Activated B cell treated with CpG ODN at 0.5 μM for 24 hours (primary cell): ENCODE measurements around the gene SQSTM1. TPM values are rescaled to one million over a fixed set of nuclear protein-coding genes. Genes with fewer than 3 reads are reported as not detected.
"Not testable (repeated sequence)": the region's sequence is repeated elsewhere in the genome, so short reads cannot be mapped to it uniquely, and the experiment has no call there.

ENCODE experiments used
- ATAC-seq: fragments of 200-7000 bp; cut with Tn5 transposase; one replicate; pipeline ENCODE4 v1.10.0; 2021; ENCODE audit warnings: low read depth, mild to moderate bottlenecking, moderate library complexity
- CTCF ChIA-PET: fragments of 350-600 bp; sonication (Branson Sonifier 250); formaldehyde crosslinking; loops from one replicate; lab custom pipeline; 2021; ENCODE audit warnings: antibody characterized with exemption; lab: Charles Lee
- POLR2A ChIA-PET: fragments of 350-600 bp; sonication (Branson Sonifier 250); formaldehyde crosslinking; loops from one replicate; lab custom pipeline; 2021; ENCODE audit warnings: antibody characterized with exemption; lab: Charles Lee
- DNase-seq: peaks from one replicate; pipeline ENCODE4 v3.0.0; 2022
- H3K27ac Mint-ChIP-seq: one replicate; pipeline ENCODE4 v1.8.0; 2020; ENCODE audit warnings: mixed read lengths
- H3K27me3 Mint-ChIP-seq: one replicate; pipeline ENCODE4 v1.8.0; 2021; ENCODE audit warnings: mixed read lengths
- H3K36me3 Mint-ChIP-seq: one replicate; pipeline ENCODE4 v1.8.0; 2021; ENCODE audit warnings: low read depth, mixed read lengths
- H3K4me1 Mint-ChIP-seq: one replicate; pipeline ENCODE4 v1.8.0; 2021; ENCODE audit warnings: mixed read lengths
- H3K4me3 Mint-ChIP-seq: one replicate; pipeline ENCODE4 v1.8.0; 2020; ENCODE audit warnings: mild to moderate bottlenecking, mixed read lengths
- H3K9me3 Mint-ChIP-seq: one replicate; pipeline ENCODE4 v1.8.0; 2020; ENCODE audit warnings: mixed read lengths
- intact Hi-C: fragments of 100-400 bp; cut with micrococcal nuclease; formaldehyde crosslinking; loops from one replicate; pipeline ENCODE4 v1.15.1; 2024
- total RNA-seq: library from RNA; stranded (reverse); gene quantifications from 2 replicates; pipeline ENCODE4 v1.2.3, GENCODE V29; 2022
- TF ChIP-seq, protein P1 (sequence below): fragments of 200-600 bp; IDR thresholded peaks from one replicate; pipeline ENCODE4 v1.8.0; 2022; ENCODE audit warnings: antibody characterized with exemption, mild to moderate bottlenecking

The SQSTM1 gene
- total RNA-seq, 1 donor from 2014 or later = 243 TPM

DNA sequence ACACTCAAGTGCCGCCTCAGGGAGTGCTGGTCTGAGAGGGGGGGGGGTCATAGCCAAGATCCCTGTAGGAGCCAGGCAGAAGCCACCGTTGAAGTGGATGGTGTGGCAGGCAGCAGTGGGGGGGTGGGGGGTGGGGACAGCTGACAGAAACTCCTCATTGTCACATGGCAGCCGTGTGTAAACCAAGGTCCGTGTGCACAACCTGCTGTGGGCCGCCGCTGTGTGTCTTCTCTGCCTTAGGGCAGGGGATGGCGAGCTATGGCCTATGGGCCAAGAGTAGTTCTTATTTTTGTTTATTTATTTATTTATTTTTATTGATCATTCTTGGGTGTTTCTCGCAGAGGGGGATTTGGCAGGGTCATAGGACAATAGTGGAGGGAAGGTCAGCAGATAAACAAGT lies 13.4 kb downstream of the SQSTM1 start:
- ATAC-seq (no peak), DNase-seq (no peak)
- peaks cover 15% of the 10 kb centered on the region for H3K4me1 Mint-ChIP-seq
- TF ChIP-seq, protein P1, sequence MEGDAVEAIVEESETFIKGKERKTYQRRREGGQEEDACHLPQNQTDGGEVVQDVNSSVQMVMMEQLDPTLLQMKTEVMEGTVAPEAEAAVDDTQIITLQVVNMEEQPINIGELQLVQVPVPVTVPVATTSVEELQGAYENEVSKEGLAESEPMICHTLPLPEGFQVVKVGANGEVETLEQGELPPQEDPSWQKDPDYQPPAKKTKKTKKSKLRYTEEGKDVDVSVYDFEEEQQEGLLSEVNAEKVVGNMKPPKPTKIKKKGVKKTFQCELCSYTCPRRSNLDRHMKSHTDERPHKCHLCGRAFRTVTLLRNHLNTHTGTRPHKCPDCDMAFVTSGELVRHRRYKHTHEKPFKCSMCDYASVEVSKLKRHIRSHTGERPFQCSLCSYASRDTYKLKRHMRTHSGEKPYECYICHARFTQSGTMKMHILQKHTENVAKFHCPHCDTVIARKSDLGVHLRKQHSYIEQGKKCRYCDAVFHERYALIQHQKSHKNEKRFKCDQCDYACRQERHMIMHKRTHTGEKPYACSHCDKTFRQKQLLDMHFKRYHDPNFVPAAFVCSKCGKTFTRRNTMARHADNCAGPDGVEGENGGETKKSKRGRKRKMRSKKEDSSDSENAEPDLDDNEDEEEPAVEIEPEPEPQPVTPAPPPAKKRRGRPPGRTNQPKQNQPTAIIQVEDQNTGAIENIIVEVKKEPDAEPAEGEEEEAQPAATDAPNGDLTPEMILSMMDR = no peak
- peaks cover 82% of the 10 kb centered on the region for H3K36me3 Mint-ChIP-seq
- ChIA-PET POLR2A (interaction anchor here (0.7 kb wide), 1 partner anchor 18 kb away, joined by 8 read pairs; no protein-coding TSS in a partner anchor), CTCF (no interaction called here)
- no peak overlapping the region for H3K4me3 Mint-ChIP-seq
- no peaks in the 10 kb centered on the region for H3K27me3 Mint-ChIP-seq
- no peak overlapping the region for H3K27ac Mint-ChIP-seq
- intact Hi-C loops = no loop called here
- H3K9me3 Mint-ChIP-seq = no peaks in the 10 kb centered on the region

DNA sequence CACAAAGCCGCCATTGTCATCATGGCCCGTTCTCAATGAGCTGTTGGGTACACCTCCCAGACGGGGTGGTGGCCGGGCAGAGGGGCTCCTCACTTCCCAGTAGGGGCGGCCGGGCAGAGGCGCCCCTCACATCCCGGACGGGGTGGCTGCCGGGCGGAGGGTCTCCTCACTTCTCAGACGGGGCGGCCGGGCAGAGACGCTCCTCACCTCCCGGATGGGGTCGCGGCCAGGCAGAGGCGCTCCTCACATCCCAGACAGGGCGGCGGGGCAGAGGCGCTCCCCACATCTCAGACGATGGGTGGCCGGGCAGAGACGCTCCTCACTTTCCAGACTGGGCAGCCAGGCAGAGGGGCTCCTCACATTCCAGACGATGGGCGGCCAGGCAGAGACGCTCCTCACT lies 14.2 kb downstream of the SQSTM1 start:
- Mint-ChIP-seq H3K4me1 (peaks cover 15% of the 10 kb centered on the region), H3K36me3 (peaks cover 79% of the 10 kb centered on the region)
- intact Hi-C loops, ATAC-seq, H3K9me3 Mint-ChIP-seq, H3K27me3 Mint-ChIP-seq, POLR2A ChIA-PET, DNase-seq, H3K4me3 Mint-ChIP-seq, H3K27ac Mint-ChIP-seq, CTCF ChIA-PET: not testable (repeated sequence)

DNA sequence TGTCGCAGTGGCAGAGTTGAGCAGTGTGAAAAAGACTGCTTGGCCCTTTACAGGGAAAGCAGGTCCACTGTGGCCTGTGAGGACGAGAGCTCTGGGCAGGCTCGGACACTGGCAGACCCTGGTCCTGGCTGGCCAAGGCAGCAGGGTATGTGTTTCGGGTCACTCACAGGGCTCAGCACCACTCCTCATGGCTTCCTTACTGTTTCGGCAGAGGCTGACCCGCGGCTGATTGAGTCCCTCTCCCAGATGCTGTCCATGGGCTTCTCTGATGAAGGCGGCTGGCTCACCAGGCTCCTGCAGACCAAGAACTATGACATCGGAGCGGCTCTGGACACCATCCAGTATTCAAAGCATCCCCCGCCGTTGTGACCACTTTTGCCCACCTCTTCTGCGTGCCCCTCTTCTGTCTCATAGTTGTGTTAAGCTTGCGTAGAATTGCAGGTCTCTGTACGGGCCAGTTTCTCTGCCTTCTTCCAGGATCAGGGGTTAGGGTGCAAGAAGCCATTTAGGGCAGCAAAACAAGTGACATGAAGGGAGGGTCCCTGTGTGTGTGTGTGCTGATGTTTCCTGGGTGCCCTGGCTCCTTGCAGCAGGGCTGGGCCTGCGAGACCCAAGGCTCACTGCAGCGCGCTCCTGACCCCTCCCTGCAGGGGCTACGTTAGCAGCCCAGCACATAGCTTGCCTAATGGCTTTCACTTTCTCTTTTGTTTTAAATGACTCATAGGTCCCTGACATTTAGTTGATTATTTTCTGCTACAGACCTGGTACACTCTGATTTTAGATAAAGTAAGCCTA lies 15.7 kb downstream of the SQSTM1 start:
- TF ChIP-seq, protein P1 = no peak
- Mint-ChIP-seq H3K9me3 (no peaks in the 10 kb centered on the region), H3K4me3 (no peak overlapping the region), H3K4me1 (peaks cover 15% of the 10 kb centered on the region), H3K27ac (peak overlapping the region; percentile 63), H3K36me3 (peaks cover 79% of the 10 kb centered on the region), H3K27me3 (no peaks in the 10 kb centered on the region)
- ChIA-PET POLR2A (interaction anchor here (0.5 to 1.9 kb wide), 9 partner anchors 9 to 1727 kb away, joined by 3 to 9 read pairs (median 4); no protein-coding TSS in a partner anchor), CTCF (interaction anchor here (0.6 to 1.3 kb wide), 3 partner anchors 21 to 213 kb away, joined by 3 read pairs; partner anchors contain the start of gene HNRNPH1)
- peak; percentile 92 for ATAC-seq
- intact Hi-C loops = loop anchor here (1.0 to 2.0 kb wide), 4 partner anchors 16 to 34 kb away; partner anchors contain the start of genes MRNIP and SQSTM1
- no peak for DNase-seq

DNA sequence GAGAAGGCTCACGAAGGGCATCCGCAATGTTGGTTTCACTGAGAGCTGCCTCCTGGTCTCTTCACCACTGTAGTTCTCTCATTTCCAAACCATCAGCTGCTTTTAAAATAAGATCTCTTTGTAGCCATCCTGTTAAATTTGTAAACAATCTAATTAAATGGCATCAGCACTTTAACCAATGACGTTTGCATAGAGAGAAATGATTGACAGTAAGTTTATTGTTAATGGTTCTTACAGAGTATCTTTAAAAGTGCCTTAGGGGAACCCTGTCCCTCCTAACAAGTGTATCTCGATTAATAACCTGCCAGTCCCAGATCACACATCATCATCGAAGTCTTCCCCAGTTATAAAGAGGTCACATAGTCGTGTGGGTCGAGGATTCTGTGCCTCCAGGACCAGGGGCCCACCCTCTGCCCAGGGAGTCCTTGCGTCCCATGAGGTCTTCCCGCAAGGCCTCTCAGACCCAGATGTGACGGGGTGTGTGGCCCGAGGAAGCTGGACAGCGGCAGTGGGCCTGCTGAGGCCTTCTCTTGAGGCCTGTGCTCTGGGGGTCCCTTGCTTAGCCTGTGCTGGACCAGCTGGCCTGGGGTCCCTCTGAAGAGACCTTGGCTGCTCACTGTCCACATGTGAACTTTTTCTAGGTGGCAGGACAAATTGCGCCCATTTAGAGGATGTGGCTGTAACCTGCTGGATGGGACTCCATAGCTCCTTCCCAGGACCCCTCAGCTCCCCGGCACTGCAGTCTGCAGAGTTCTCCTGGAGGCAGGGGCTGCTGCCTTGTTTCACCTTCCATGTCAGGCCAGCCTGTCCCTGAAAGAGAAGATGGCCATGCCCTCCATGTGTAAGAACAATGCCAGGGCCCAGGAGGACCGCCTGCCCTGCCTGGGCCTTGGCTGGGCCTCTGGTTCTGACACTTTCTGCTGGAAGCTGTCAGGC lies 16.6 kb downstream of the SQSTM1 start:
- TF ChIP-seq, protein P1 = no peak
- Mint-ChIP-seq H3K36me3 (peaks cover 78% of the 10 kb centered on the region), H3K27ac (peak overlapping the region; percentile 63), H3K27me3 (no peaks in the 10 kb centered on the region), H3K4me3 (no peak overlapping the region), H3K9me3 (no peaks in the 10 kb centered on the region), H3K4me1 (peaks cover 15% of the 10 kb centered on the region)
- intact Hi-C loops = loop anchor here (2.0 kb wide), 2 partner anchors 17 to 35 kb away; partner anchors contain the start of gene SQSTM1
- POLR2A ChIA-PET = interaction anchor here (0.5 to 1.9 kb wide), 9 partner anchors 10 to 1728 kb away, joined by 3 to 9 read pairs (median 4); no protein-coding TSS in a partner anchor
- no peak for DNase-seq
- CTCF ChIA-PET = interaction anchor here (0.6 to 1.3 kb wide), 3 partner anchors 20 to 214 kb away, joined by 3 read pairs; partner anchors contain the start of gene HNRNPH1
- no peak for ATAC-seq
